ENCODE data around the gene PAPPA2.
"Not testable (repeated sequence)": the region's sequence is repeated elsewhere in the genome, so short reads cannot be mapped to it uniquely, and the experiment has no call there.

The PAPPA2 gene

GRCh38 chr1:176462674-176463378, at the start of gene PAPPA2:
Gene PAPPA2, plus strand, starts transcription at chr1:176463175. Its CDS starts 93,148 bp downstream, at chr1:176556323.
- no peaks in the 10 kb centered on the region for H3K36me3 Mint-ChIP-seq
- CTCF ChIA-PET = no interaction called here
- no peak within 1 kb of the TSS for H3K27ac Mint-ChIP-seq
- H3K27me3 Mint-ChIP-seq = no peaks in the 10 kb centered on the region
- no peaks in the 10 kb centered on the region for H3K9me3 Mint-ChIP-seq
- no peaks in the 10 kb centered on the region for H3K4me1 Mint-ChIP-seq
- no peak for DNase-seq
- no peak within 1 kb of the TSS for H3K4me3 Mint-ChIP-seq

GRCh38 chr1:176416777-176417176, 46.2 kb upstream of the PAPPA2 start:
- H3K4me1 Mint-ChIP-seq = no peaks in the 10 kb centered on the region
- H3K4me3 Mint-ChIP-seq = no peak overlapping the region
- H3K9me3 Mint-ChIP-seq = no peaks in the 10 kb centered on the region
- DNase-seq = no peak
- H3K27me3 Mint-ChIP-seq = no peaks in the 10 kb centered on the region
- CTCF ChIA-PET = no interaction called here
- H3K27ac Mint-ChIP-seq = no peak overlapping the region
- H3K36me3 Mint-ChIP-seq = no peaks in the 10 kb centered on the region

- H3K4me1 Mint-ChIP-seq, H3K27me3 Mint-ChIP-seq, DNase-seq, H3K9me3 Mint-ChIP-seq, H3K4me3 Mint-ChIP-seq, CTCF ChIA-PET, H3K27ac Mint-ChIP-seq, H3K36me3 Mint-ChIP-seq: not testable (repeated sequence)
Observed at GRCh38 chr1:176419608-176420007, 43.4 kb upstream of the PAPPA2 start.

- no peaks in the 10 kb centered on the region for H3K4me1 Mint-ChIP-seq
Observed at GRCh38 chr1:176434234-176434633, 28.7 kb upstream of the PAPPA2 start.

GRCh38 chr1:176436251-176436650, 26.7 kb upstream of the PAPPA2 start:
- H3K9me3 Mint-ChIP-seq = no peaks in the 10 kb centered on the region
- no peaks in the 10 kb centered on the region for H3K4me1 Mint-ChIP-seq
- DNase-seq = no peak
- no peak overlapping the region for H3K27ac Mint-ChIP-seq
- no peak overlapping the region for H3K4me3 Mint-ChIP-seq
- no peaks in the 10 kb centered on the region for H3K27me3 Mint-ChIP-seq
- H3K36me3 Mint-ChIP-seq = no peaks in the 10 kb centered on the region
- CTCF ChIA-PET = no interaction called here

More at GRCh38 chr1:176434234-176434633, 28.7 kb upstream of the PAPPA2 start:
- no peak for DNase-seq
- CTCF ChIA-PET = interaction anchor here (0.6 kb wide), 1 partner anchor 1711 kb away, joined by 3 read pairs; no protein-coding TSS in a partner anchor
- Mint-ChIP-seq H3K27me3 (no peaks in the 10 kb centered on the region), H3K36me3 (no peaks in the 10 kb centered on the region), H3K9me3 (no peaks in the 10 kb centered on the region), H3K27ac (no peak overlapping the region), H3K4me3 (no peak overlapping the region)

GRCh38 chr1:176440176-176440575, 22.8 kb upstream of the PAPPA2 start:
- H3K27ac Mint-ChIP-seq = no peak overlapping the region
- H3K4me3 Mint-ChIP-seq = no peak overlapping the region
- H3K4me1 Mint-ChIP-seq = no peaks in the 10 kb centered on the region
- H3K36me3 Mint-ChIP-seq = no peaks in the 10 kb centered on the region
- CTCF ChIA-PET = no interaction called here
- no peak for DNase-seq
- no peaks in the 10 kb centered on the region for H3K27me3 Mint-ChIP-seq
- H3K9me3 Mint-ChIP-seq = no peaks in the 10 kb centered on the region

- H3K27me3 Mint-ChIP-seq = no peaks in the 10 kb centered on the region
- no peaks in the 10 kb centered on the region for H3K36me3 Mint-ChIP-seq
- H3K4me1 Mint-ChIP-seq = no peaks in the 10 kb centered on the region
- H3K9me3 Mint-ChIP-seq = no peaks in the 10 kb centered on the region
- no peak overlapping the region for H3K27ac Mint-ChIP-seq
- CTCF ChIA-PET = no interaction called here
- H3K4me3 Mint-ChIP-seq = no peak overlapping the region
- no peak for DNase-seq
Observed at GRCh38 chr1:176444286-176444685, 18.7 kb upstream of the PAPPA2 start.

GRCh38 chr1:176445402-176445801, 17.6 kb upstream of the PAPPA2 start:
- DNase-seq = no peak
- Mint-ChIP-seq H3K27me3 (no peaks in the 10 kb centered on the region), H3K27ac (no peak overlapping the region), H3K9me3 (no peaks in the 10 kb centered on the region), H3K4me1 (no peaks in the 10 kb centered on the region), H3K36me3 (no peaks in the 10 kb centered on the region), H3K4me3 (no peak overlapping the region)
- CTCF ChIA-PET = no interaction called here

- Mint-ChIP-seq H3K4me1 (no peaks in the 10 kb centered on the region), H3K4me3 (no peak overlapping the region), H3K27me3 (no peaks in the 10 kb centered on the region), H3K36me3 (no peaks in the 10 kb centered on the region), H3K9me3 (no peaks in the 10 kb centered on the region), H3K27ac (no peak overlapping the region)
- DNase-seq = no peak
- CTCF ChIA-PET = no interaction called here
Observed at GRCh38 chr1:176448340-176448739, 14.6 kb upstream of the PAPPA2 start.

GRCh38 chr1:176450526-176450925, 12.4 kb upstream of the PAPPA2 start:
- Mint-ChIP-seq H3K4me1 (no peaks in the 10 kb centered on the region), H3K4me3 (no peak overlapping the region)
- CTCF ChIA-PET = no interaction called here

GRCh38 chr1:176451741-176452140, 11.2 kb upstream of the PAPPA2 start:
- H3K9me3 Mint-ChIP-seq, H3K27ac Mint-ChIP-seq, CTCF ChIA-PET, DNase-seq, H3K4me1 Mint-ChIP-seq, H3K36me3 Mint-ChIP-seq, H3K27me3 Mint-ChIP-seq, H3K4me3 Mint-ChIP-seq: not testable (repeated sequence)

More at GRCh38 chr1:176450526-176450925, 12.4 kb upstream of the PAPPA2 start:
- DNase-seq = no peak
- Mint-ChIP-seq H3K36me3 (no peaks in the 10 kb centered on the region), H3K9me3 (no peaks in the 10 kb centered on the region), H3K27me3 (no peaks in the 10 kb centered on the region), H3K27ac (no peak overlapping the region)

- H3K4me3 Mint-ChIP-seq = no peak overlapping the region
- H3K27me3 Mint-ChIP-seq = no peaks in the 10 kb centered on the region
- H3K27ac Mint-ChIP-seq = no peak overlapping the region
Observed at GRCh38 chr1:176456795-176457194, 6.2 kb upstream of the PAPPA2 start.

GRCh38 chr1:176460544-176461336, 2.2 kb upstream of the PAPPA2 start:
- CTCF ChIA-PET = no interaction called here
- DNase-seq = no peak
- H3K4me1 Mint-ChIP-seq = no peaks in the 10 kb centered on the region

More at GRCh38 chr1:176456795-176457194, 6.2 kb upstream of the PAPPA2 start:
- CTCF ChIA-PET = no interaction called here
- no peak for DNase-seq
- H3K9me3 Mint-ChIP-seq = no peaks in the 10 kb centered on the region
- H3K36me3 Mint-ChIP-seq = no peaks in the 10 kb centered on the region
- no peaks in the 10 kb centered on the region for H3K4me1 Mint-ChIP-seq

GRCh38 chr1:176461576-176461975, 1.4 kb upstream of the PAPPA2 start:
- no peaks in the 10 kb centered on the region for H3K4me1 Mint-ChIP-seq
- no peaks in the 10 kb centered on the region for H3K36me3 Mint-ChIP-seq
- H3K27me3 Mint-ChIP-seq = no peaks in the 10 kb centered on the region
- H3K27ac Mint-ChIP-seq = no peak overlapping the region
- CTCF ChIA-PET = no interaction called here
- no peak for DNase-seq
- H3K4me3 Mint-ChIP-seq = no peak overlapping the region
- no peaks in the 10 kb centered on the region for H3K9me3 Mint-ChIP-seq

More at GRCh38 chr1:176460544-176461336, 2.2 kb upstream of the PAPPA2 start:
- Mint-ChIP-seq H3K27ac (no peak overlapping the region), H3K9me3 (no peaks in the 10 kb centered on the region), H3K4me3 (no peak overlapping the region), H3K36me3 (no peaks in the 10 kb centered on the region), H3K27me3 (no peaks in the 10 kb centered on the region)

- H3K4me1 Mint-ChIP-seq = no peaks in the 10 kb centered on the region
- H3K27ac Mint-ChIP-seq = no peak overlapping the region
- DNase-seq = no peak
- H3K36me3 Mint-ChIP-seq = no peaks in the 10 kb centered on the region
- CTCF ChIA-PET = no interaction called here
- H3K9me3 Mint-ChIP-seq = no peaks in the 10 kb centered on the region
- H3K27me3 Mint-ChIP-seq = no peaks in the 10 kb centered on the region
- H3K4me3 Mint-ChIP-seq = no peak overlapping the region
Observed at GRCh38 chr1:176466514-176466913, 3.5 kb downstream of the PAPPA2 start.
